Natural killer cell (primary cell): ENCODE measurements around the gene CEP112. TPM values are rescaled to one million over a fixed set of nuclear protein-coding genes. Genes with fewer than 3 reads are reported as not detected.

Source experiments
- ATAC-seq, 3 donors: fragments of 150-1000 bp in 2 of 3; fragments of 200-7000 bp in 1 of 3; cut with Tn5 transposase; 1 replicate in 1 of 3; 2 replicates in 2 of 3; pipeline ENCODE4 v1.10.0; 2021; ENCODE audit warnings: mild to moderate bottlenecking in 2 of 3, moderate library complexity in 2 of 3
- DNase-seq, 2 donors: peaks; one replicate each; pipeline versions ENCODE4 v3.0.0 to v3.0.0-alpha.2; 2013 to 2021; ENCODE audit warnings: mixed read lengths in 1 of 2
- H3K27ac ChIP-seq: one replicate; pipeline ENCODE4 v1.5.1; 2013; ENCODE audit warnings: mild to moderate bottlenecking, low read length
- H3K27me3 ChIP-seq: one replicate; pipeline ENCODE4 v1.6.1; 2013; ENCODE audit warnings: low read length; ENCODE audit not compliant: control insufficient read depth, insufficient read depth
- H3K36me3 ChIP-seq: one replicate; pipeline ENCODE4 v1.6.1; 2013; ENCODE audit warnings: low read length; ENCODE audit not compliant: control insufficient read depth, insufficient read depth
- H3K4me1 ChIP-seq: one replicate; pipeline ENCODE4 v1.6.1; 2013; ENCODE audit warnings: low read length; ENCODE audit not compliant: control insufficient read depth, insufficient read depth
- H3K4me3 ChIP-seq: one replicate; pipeline ENCODE4 v1.5.1; 2013; ENCODE audit warnings: low read length
- H3K9me3 ChIP-seq: one replicate; pipeline ENCODE4 v1.6.1; 2013; ENCODE audit warnings: low read length; ENCODE audit not compliant: control insufficient read depth, insufficient read depth
- H3K27ac Mint-ChIP-seq, 2 donors: one replicate each; pipeline ENCODE4 v1.8.0; 2022; ENCODE audit warnings: mild to moderate bottlenecking in 2 of 2, mixed read lengths in 2 of 2, moderate library complexity in 1 of 2
- H3K27me3 Mint-ChIP-seq, 2 donors: one replicate each; pipeline ENCODE4 v1.8.0; 2022; ENCODE audit warnings: low read depth in 2 of 2, mixed read lengths in 2 of 2
- H3K36me3 Mint-ChIP-seq: one replicate; pipeline ENCODE4 v1.8.0; 2022; ENCODE audit warnings: mixed read lengths
- H3K4me1 Mint-ChIP-seq, 2 donors: one replicate each; pipeline ENCODE4 v1.8.0; 2022; ENCODE audit warnings: mixed read lengths in 2 of 2
- H3K4me3 Mint-ChIP-seq: one replicate; pipeline ENCODE4 v1.8.0; 2022; ENCODE audit warnings: mild to moderate bottlenecking, moderate library complexity, mixed read lengths
- H3K9me3 Mint-ChIP-seq, 2 donors: one replicate each; pipeline ENCODE4 v1.8.0; 2022; ENCODE audit warnings: mixed read lengths in 2 of 2
- CTCF ChIP-seq: fragments of 200-600 bp; IDR thresholded peaks from one replicate; pipeline ENCODE4 v1.8.0; 2022; ENCODE audit warnings: antibody characterized with exemption
- WGBS: methylation state at CpG from one replicate; pipeline ENCODE4 v1.1.7; 2013; ENCODE audit warnings: missing lambda C conversion rate; ENCODE audit not compliant: insufficient coverage; 5-methylcytosine and 5-hydroxymethylcytosine counted together
- intact Hi-C: fragments of 100-400 bp; cut with micrococcal nuclease; formaldehyde crosslinking; loops from one replicate; pipeline ENCODE4 v1.14.2; 2022
- total RNA-seq, 4 donors: library from RNA; stranded (reverse); fragments of 120-200 nt in 1 of 4; gene quantifications; one replicate each; pipeline versions ENCODE4 v1.2.3 to v1.2.4, GENCODE V29; 2013 to 2022

Gene CEP112
- total RNA-seq, 3 donors from 2014 or later (not counting 1 experiment from before 2014, with no cell fraction given), result 0.60 to 1.1 (median 0.85) TPM

- no peak for ATAC-seq
- no peak overlapping the region for H3K4me3 ChIP-seq
- H3K27me3 Mint-ChIP-seq, result peaks cover 9 to 14% of the 10 kb centered on the region in 2 donors
These were observed 527.7 kb downstream of the CEP112 start for GRCh38 chr17:65664266-65664665.

DNA sequence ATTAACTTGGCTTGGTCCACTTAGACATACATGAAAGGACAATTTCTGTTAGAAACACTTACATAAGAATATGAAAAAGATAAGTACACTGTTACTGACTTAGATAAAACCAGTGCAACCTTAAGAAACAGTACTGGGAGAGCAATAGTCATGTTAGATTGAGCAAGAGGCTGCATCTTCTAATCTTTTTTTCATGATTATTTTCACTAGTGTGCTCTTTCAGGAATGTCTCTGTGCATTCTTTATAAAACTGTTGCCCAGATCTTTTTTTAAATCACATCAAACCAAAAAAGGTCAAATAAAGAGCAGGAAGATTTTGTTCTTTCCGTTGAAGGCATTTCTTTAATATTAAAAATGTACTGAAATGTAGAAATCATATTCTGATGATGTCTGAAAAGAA lies 529.7 kb downstream of the CEP112 start:
- Mint-ChIP-seq H3K4me3 (no peak overlapping the region), H3K27me3 (peaks cover 8 to 16% of the 10 kb centered on the region in 2 donors), H3K4me1 (no peaks in the 10 kb centered on the region), H3K36me3 (no peaks in the 10 kb centered on the region), H3K27ac (no peak overlapping the region), H3K9me3 (peaks cover 0 to 2% of the 10 kb centered on the region in 2 donors)
- no peak overlapping the region for H3K4me3 ChIP-seq
- no peaks in the 10 kb centered on the region for H3K4me1 ChIP-seq
- intact Hi-C loops, result no loop called here
- H3K27me3 ChIP-seq, result no peaks in the 10 kb centered on the region
- ATAC-seq (no peak), DNase-seq (no peak)
- H3K9me3 ChIP-seq, result no peaks in the 10 kb centered on the region
- TF ChIP-seq CTCF, result no peak
- H3K36me3 ChIP-seq, result no peaks in the 10 kb centered on the region
- WGBS, result no CpG with 5 or more reads among the region's 1 CpG
- no peak overlapping the region for H3K27ac ChIP-seq

More at GRCh38 chr17:65664266-65664665, 527.7 kb downstream of the CEP112 start:
- Histone ChIP-seq H3K27ac (no peak overlapping the region), H3K27me3 (no peaks in the 10 kb centered on the region), H3K36me3 (no peaks in the 10 kb centered on the region), H3K4me1 (no peaks in the 10 kb centered on the region), H3K9me3 (no peaks in the 10 kb centered on the region)
- Mint-ChIP-seq H3K27ac (no peak overlapping the region), H3K4me1 (no peaks in the 10 kb centered on the region), H3K36me3 (no peaks in the 10 kb centered on the region), H3K4me3 (no peak overlapping the region), H3K9me3 (peaks cover 0 to 2% of the 10 kb centered on the region in 2 donors)
- no peak for DNase-seq
- intact Hi-C loops, result no loop called here
- no peak for TF ChIP-seq CTCF
- 87% methylated on average over 4 of the region's 4 CpGs for WGBS

- Histone ChIP-seq H3K4me3 (no peak overlapping the region), H3K9me3 (no peaks in the 10 kb centered on the region), H3K27ac (no peak overlapping the region), H3K27me3 (no peaks in the 10 kb centered on the region), H3K4me1 (no peaks in the 10 kb centered on the region), H3K36me3 (no peaks in the 10 kb centered on the region)
- Mint-ChIP-seq H3K4me3 (no peak overlapping the region), H3K9me3 (peaks cover 0 to 2% of the 10 kb centered on the region in 2 donors), H3K27me3 (peaks cover 8 to 16% of the 10 kb centered on the region in 2 donors), H3K36me3 (no peaks in the 10 kb centered on the region), H3K4me1 (no peaks in the 10 kb centered on the region), H3K27ac (no peak overlapping the region)
- intact Hi-C loops, result no loop called here
- DNase-seq (no peak), ATAC-seq (no peak)
- 95% methylated on average over 1 of the region's 2 CpGs for WGBS
- TF ChIP-seq CTCF, result no peak
These were observed 531.0 kb downstream of the CEP112 start for GRCh38 chr17:65660947-65661346.

- ATAC-seq (no peak), DNase-seq (no peak)
- WGBS, result 77% methylated on average over 1 of the region's 1 CpG
- H3K27ac Mint-ChIP-seq, result no peak overlapping the region
- H3K36me3 Mint-ChIP-seq, result no peaks in the 10 kb centered on the region
- no peak for TF ChIP-seq CTCF
- Histone ChIP-seq H3K4me1 (no peaks in the 10 kb centered on the region), H3K9me3 (no peaks in the 10 kb centered on the region), H3K27ac (no peak overlapping the region), H3K4me3 (no peak overlapping the region), H3K27me3 (no peaks in the 10 kb centered on the region), H3K36me3 (no peaks in the 10 kb centered on the region)
- H3K27me3 Mint-ChIP-seq, result peaks cover 8 to 16% of the 10 kb centered on the region in 2 donors
- H3K9me3 Mint-ChIP-seq, result peaks cover 0 to 2% of the 10 kb centered on the region in 2 donors
- H3K4me3 Mint-ChIP-seq, result no peak overlapping the region
- H3K4me1 Mint-ChIP-seq, result no peaks in the 10 kb centered on the region
- intact Hi-C loops, result no loop called here
These were observed 531.9 kb downstream of the CEP112 start for GRCh38 chr17:65660078-65660477.
